A549 (cell line): ENCODE data around the gene EXOC4. TPM values are rescaled to one million over a fixed set of nuclear protein-coding genes. Genes with fewer than 3 reads are reported as not detected.

Experiments
- ATAC-seq, 2 experiments: fragments of 200-7000 bp in 1 of 2; fragments of >200 bp in 1 of 2; cut with Nextera tagmentation in 1 of 2; cut with Tn5 transposase in 1 of 2; 3 replicates each; pipeline versions ENCODE4 v1.8.0 to v1.9.1; 2018 to 2020; ENCODE audit warnings: mild to moderate bottlenecking in 1 of 2, moderate library complexity in 1 of 2
- CTCF ChIA-PET: fragments of 300-600 bp; sonication (Branson Sonifier 250); formaldehyde crosslinking; extraction: SDS; loops from one replicate; lab custom pipeline; 2021; ENCODE audit warnings: antibody characterized with exemption, inconsistent platforms; lab: Yijun Ruan, JAX
- POLR2A ChIA-PET: fragments of 350-600 bp; formaldehyde crosslinking; extraction: SDS; loops from one replicate; lab custom pipeline; 2021; ENCODE audit warnings: antibody characterized with exemption, inconsistent platforms; lab: Yijun Ruan, JAX
- DNase-seq, 2 experiments: peaks; one replicate each; pipeline versions ENCODE4 v3.0.0 to v3.0.0-alpha.2; 2011 to 2016; ENCODE audit warnings: low read depth in 1 of 2, low spot score in 1 of 2
- FAIRE-seq: peaks from 2 replicates; lab custom pipeline; 2011; peaks lifted over from hg19 to GRCh38; lab: Jason Lieb, UNC
- H3K27ac ChIP-seq, 2 experiments: fragments of >200 bp; sonication (Bioruptor Twin); formaldehyde crosslinking; 3 replicates each; pipeline ENCODE4 v1.5.1; 2016 to 2017
- H3K4me1 ChIP-seq: fragments of >200 bp; sonication (Bioruptor Twin); formaldehyde crosslinking; 3 replicates; pipeline ENCODE4 v1.6.1; 2016
- H3K4me2 ChIP-seq: fragments of >200 bp; sonication (Bioruptor Twin); formaldehyde crosslinking; 3 replicates; pipeline ENCODE4 v1.6.1; 2016
- H3K4me3 ChIP-seq: fragments of >200 bp; sonication (Bioruptor Twin); formaldehyde crosslinking; 3 replicates; pipeline ENCODE4 v1.5.1; 2016
- H3K9me3 ChIP-seq: fragments of >200 bp; sonication (Bioruptor Twin); formaldehyde crosslinking; 3 replicates; pipeline ENCODE4 v1.6.1; 2016
- BHLHE40 ChIP-seq: IDR thresholded peaks from 2 replicates; pipeline ENCODE4 v1.6.1; 2012; ENCODE audit warnings: low read depth, low read length, inconsistent platforms
- CEBPB ChIP-seq, 2 experiments: fragments of >200 bp in 1 of 2; sonication (Bioruptor Twin) in 1 of 2; formaldehyde crosslinking in 1 of 2; IDR thresholded peaks; 2 replicates each; pipeline ENCODE4 v1.6.1; 2012 to 2016
- CHD4 ChIP-seq: fragments of 200-600 bp; sonication (generic); IDR thresholded peaks from 2 replicates; pipeline ENCODE4 v1.6.1; 2016; ENCODE audit warnings: antibody characterized with exemption, mild to moderate bottlenecking, borderline replicate concordance
- EP300 ChIP-seq, 2 experiments: fragments of >200 bp; sonication (Bioruptor Twin); formaldehyde crosslinking; IDR thresholded peaks; 2 replicates in 1 of 2; 3 replicates in 1 of 2; pipeline ENCODE4 v1.6.1; 2016 to 2017
- FOXS1 ChIP-seq: fragments of 250-450 bp; sonication (Bioruptor Pico); IDR thresholded peaks from 2 replicates; pipeline ENCODE4 v1.5.0; 2020; ENCODE audit warnings: mild to moderate bottlenecking, moderate library complexity
- HDAC2 ChIP-seq: fragments of 200-600 bp; sonication (generic); IDR thresholded peaks from 2 replicates; pipeline ENCODE4 v1.6.1; 2016
- HMGXB4 ChIP-seq: fragments of 250-450 bp; sonication (Bioruptor Pico); IDR thresholded peaks from 2 replicates; pipeline ENCODE4 v1.5.0; 2021; ENCODE audit warnings: mild to moderate bottlenecking, moderate library complexity, borderline replicate concordance
- HOXA7 ChIP-seq: fragments of 250-450 bp; sonication (Bioruptor Pico); IDR thresholded peaks from 2 replicates; pipeline ENCODE4 v1.5.0; 2020; ENCODE audit warnings: mild to moderate bottlenecking, moderate library complexity
- HOXB5 ChIP-seq: fragments of 250-450 bp; sonication (Bioruptor Pico); IDR thresholded peaks from 2 replicates; pipeline ENCODE4 v1.5.0; 2020; ENCODE audit warnings: mild to moderate bottlenecking, moderate library complexity
- MAX ChIP-seq: IDR thresholded peaks from 2 replicates; pipeline ENCODE4 v1.6.1; 2012
- MYC ChIP-seq: IDR thresholded peaks from 2 replicates; pipeline ENCODE4 v1.6.1; 2012; ENCODE audit warnings: mild to moderate bottlenecking, inconsistent platforms, low read length, improper control_type of control experiment, borderline replicate concordance
- NPAS2 ChIP-seq: fragments of 250-450 bp; sonication (Bioruptor Pico); IDR thresholded peaks from 2 replicates; pipeline ENCODE4 v1.8.0; 2022; ENCODE audit warnings: mild to moderate bottlenecking, moderate library complexity, borderline replicate concordance
- NR3C1 ChIP-seq: fragments of >200 bp; sonication (Bioruptor Twin); formaldehyde crosslinking; IDR thresholded peaks from 3 replicates; pipeline ENCODE4 v1.6.1; 2017
- PBX3 ChIP-seq: IDR thresholded peaks from 2 replicates; pipeline ENCODE4 v1.6.1; 2012
- RAD21 ChIP-seq, 2 experiments: fragments of >200 bp in 1 of 2; sonication (Bioruptor Twin) in 1 of 2; formaldehyde crosslinking in 1 of 2; IDR thresholded peaks in 1 of 2; conservative IDR thresholded peaks in 1 of 2; 2 replicates in 1 of 2; 3 replicates in 1 of 2; pipeline ENCODE4 v1.6.1; 2012 to 2018; ENCODE audit warnings: inconsistent platforms in 1 of 2
- RARB ChIP-seq: fragments of 250-450 bp; sonication (Bioruptor Pico); IDR thresholded peaks from 2 replicates; pipeline ENCODE4 v1.8.0; 2021; ENCODE audit warnings: mild to moderate bottlenecking, moderate library complexity
- RFX5 ChIP-seq: fragments of 450-650 bp; IDR thresholded peaks from 2 replicates; pipeline ENCODE4 v1.7.1; 2014; ENCODE audit warnings: antibody characterized with exemption, mild to moderate bottlenecking, moderate library complexity
- SMC3 ChIP-seq: fragments of >200 bp; sonication (Bioruptor Twin); formaldehyde crosslinking; IDR thresholded peaks from 3 replicates; pipeline ENCODE4 v1.6.1; 2018; ENCODE audit warnings: inconsistent platforms
- SREBF2 ChIP-seq: fragments of 450-650 bp; IDR thresholded peaks from 2 replicates; pipeline ENCODE4 v1.6.1; 2014; ENCODE audit warnings: mild to moderate bottlenecking, moderate library complexity
- USF2 ChIP-seq: fragments of 450-650 bp; IDR thresholded peaks from 2 replicates; pipeline ENCODE4 v1.6.1; 2014; ENCODE audit warnings: antibody characterized with exemption
- ZC3H11A ChIP-seq: fragments of 450-650 bp; IDR thresholded peaks from 2 replicates; pipeline ENCODE4 v1.6.1; 2014; ENCODE audit warnings: antibody characterized with exemption, mild to moderate bottlenecking
- ZFP36 ChIP-seq: fragments of 450-650 bp; IDR thresholded peaks from 2 replicates; pipeline ENCODE4 v1.6.1; 2014; ENCODE audit warnings: borderline replicate concordance; ENCODE audit not compliant: partially characterized antibody
- WGBS: methylation state at CpG from one replicate; pipeline ENCODE4 v1.1.6; 2017; ENCODE audit errors: missing lambda C conversion rate; 5-methylcytosine and 5-hydroxymethylcytosine counted together
- polyA plus RNA-seq, 4 experiments: library from polyadenylated mRNA; depleted of rRNA in 3 of 4; stranded (reverse); fragments of >200 nt; fragmentation: RNase III in 1 of 4; extraction: RNeasy Plus Mini Kit Qiagen cat#74134 plus additional on column Dnase treatment in 1 of 4; gene quantifications; 2 replicates in 3 of 4; 3 replicates in 1 of 4; pipeline ENCODE4 v1.2.3, GENCODE V29; 2011 to 2017

EXOC4 gene
- polyA plus RNA-seq, 2 of the 4 experiments (the other 2 are of a cell fraction) = 33.4 to 73.1 TPM

- no peak for ATAC-seq
- TF ChIP-seq MAX = no peak
- no peak for TF ChIP-seq PBX3
- TF ChIP-seq RFX5 = no peak
- no peak for TF ChIP-seq BHLHE40
- no peak for TF ChIP-seq HMGXB4
- TF ChIP-seq NR3C1 = no peak
- H3K4me3 ChIP-seq = no peak overlapping the region
- DNase-seq = no peak
- no peak overlapping the region for H3K27ac ChIP-seq
- ChIA-PET POLR2A (no interaction called here), CTCF (interaction anchor here (0.6 to 2.1 kb wide), 7 partner anchors 9 to 566 kb away, joined by 3 to 6 read pairs (median 3); no protein-coding TSS in a partner anchor)
- no peaks in the 10 kb centered on the region for H3K9me3 ChIP-seq
- no peak overlapping the region for H3K4me2 ChIP-seq
- 92% methylated on average over 3 of the region's 3 CpGs for WGBS
- no peaks in the 10 kb centered on the region for H3K4me1 ChIP-seq
- FAIRE-seq = no peak
Measured at GRCh38 chr7:133741078-133741477, 488.2 kb downstream of the EXOC4 start.

GRCh38 chr7:133741703-133742102 is 488.8 kb downstream of the EXOC4 start:
- no peak for ATAC-seq
- DNase-seq = no peak
- Histone ChIP-seq H3K4me3 (no peak overlapping the region), H3K27ac (no peak overlapping the region), H3K4me1 (no peaks in the 10 kb centered on the region), H3K9me3 (no peaks in the 10 kb centered on the region), H3K4me2 (no peak overlapping the region)
- FAIRE-seq = no peak
- TF ChIP-seq RARB (CRISPR knock-in tag) (no peak), FOXS1 (CRISPR knock-in tag) (no peak)
- ChIA-PET CTCF (interaction anchor here (0.8 to 2.1 kb wide), 8 partner anchors 9 to 1164 kb away, joined by 3 to 17 read pairs (median 4); no protein-coding TSS in a partner anchor), POLR2A (no interaction called here)
- 98% methylated on average over 3 of the region's 3 CpGs for WGBS

GRCh38 chr7:133742709-133743538 is 490.0 kb downstream of the EXOC4 start:
- DNase-seq = peak in 1 of 2 experiments; percentile 31
- no peak overlapping the region for H3K4me2 ChIP-seq
- ChIA-PET POLR2A (no interaction called here), CTCF (interaction anchor here (0.6 to 2.3 kb wide), 15 partner anchors 9 to 1895 kb away, joined by 3 to 17 read pairs (median 3); no protein-coding TSS in a partner anchor)
- no peak overlapping the region for H3K27ac ChIP-seq
- no peak for FAIRE-seq
- no peaks in the 10 kb centered on the region for H3K9me3 ChIP-seq
- ATAC-seq = peak; percentile 39 to 43; a peak in 2 of 6 replicates
- H3K4me3 ChIP-seq = no peak overlapping the region
- no peaks in the 10 kb centered on the region for H3K4me1 ChIP-seq
- 62% methylated on average over 6 of the region's 6 CpGs for WGBS
- TF ChIP-seq MYC (no peak), CHD4 (no peak), ZFP36 (no peak), HOXB5 (CRISPR knock-in tag) (no peak), NPAS2 (no peak), HDAC2 (no peak), USF2 (no peak), BHLHE40 (no peak), FOXS1 (CRISPR knock-in tag) (no peak), ZC3H11A (no peak), SREBF2 (no peak), CEBPB (IDR thresholded peaks at IDR 0.05) (no peak), EP300 (IDR thresholded peaks at IDR 0.05) (no peak), HMGXB4 (no peak), PBX3 (no peak), HOXA7 (CRISPR knock-in tag) (no peak), SMC3 (peak; percentile 70), RAD21 (conservative IDR thresholded peaks at IDR 0.05 in 1 of 2, IDR thresholded peaks at IDR 0.05 in 1 of 2) (peak; percentile 61 to 66)
